Muscle layer of colon (tissue), 2 donors: ENCODE results near the gene SEMA7A.

ENCODE experiments used
- H3K27ac ChIP-seq: one replicate; pipeline ENCODE4 v1.7.0; 2013; ENCODE audit warnings: low read depth, mild to moderate bottlenecking, low read length, moderate library complexity
- H3K27me3 ChIP-seq, 2 donors: one replicate each; pipeline ENCODE4 v1.7.0; 2013; ENCODE audit warnings: low read length in 2 of 2, mild to moderate bottlenecking in 2 of 2; ENCODE audit not compliant: insufficient read depth in 2 of 2, control insufficient read depth in 1 of 2
- H3K36me3 ChIP-seq: one replicate; pipeline ENCODE4 v1.7.0; 2013; ENCODE audit warnings: mild to moderate bottlenecking, low read length; ENCODE audit not compliant: insufficient read depth
- H3K4me1 ChIP-seq: one replicate; pipeline ENCODE4 v1.7.0; 2013; ENCODE audit warnings: mild to moderate bottlenecking, low read length; ENCODE audit not compliant: insufficient read depth
- H3K4me3 ChIP-seq, 2 donors: one replicate each; pipeline ENCODE4 v1.7.0; 2013; ENCODE audit warnings: low read length in 2 of 2, low read depth in 1 of 2, mild to moderate bottlenecking in 1 of 2, moderate library complexity in 1 of 2
- H3K9ac ChIP-seq: one replicate; pipeline ENCODE4 v1.7.0; 2013; ENCODE audit warnings: low read length
- H3K9me3 ChIP-seq: one replicate; pipeline ENCODE4 v1.7.0; 2013; ENCODE audit warnings: mild to moderate bottlenecking, low read length
- donor health status: abdominal sarcoma.
- donor health status: Adenocarcinoma of cecum.

SEMA7A gene

DNA sequence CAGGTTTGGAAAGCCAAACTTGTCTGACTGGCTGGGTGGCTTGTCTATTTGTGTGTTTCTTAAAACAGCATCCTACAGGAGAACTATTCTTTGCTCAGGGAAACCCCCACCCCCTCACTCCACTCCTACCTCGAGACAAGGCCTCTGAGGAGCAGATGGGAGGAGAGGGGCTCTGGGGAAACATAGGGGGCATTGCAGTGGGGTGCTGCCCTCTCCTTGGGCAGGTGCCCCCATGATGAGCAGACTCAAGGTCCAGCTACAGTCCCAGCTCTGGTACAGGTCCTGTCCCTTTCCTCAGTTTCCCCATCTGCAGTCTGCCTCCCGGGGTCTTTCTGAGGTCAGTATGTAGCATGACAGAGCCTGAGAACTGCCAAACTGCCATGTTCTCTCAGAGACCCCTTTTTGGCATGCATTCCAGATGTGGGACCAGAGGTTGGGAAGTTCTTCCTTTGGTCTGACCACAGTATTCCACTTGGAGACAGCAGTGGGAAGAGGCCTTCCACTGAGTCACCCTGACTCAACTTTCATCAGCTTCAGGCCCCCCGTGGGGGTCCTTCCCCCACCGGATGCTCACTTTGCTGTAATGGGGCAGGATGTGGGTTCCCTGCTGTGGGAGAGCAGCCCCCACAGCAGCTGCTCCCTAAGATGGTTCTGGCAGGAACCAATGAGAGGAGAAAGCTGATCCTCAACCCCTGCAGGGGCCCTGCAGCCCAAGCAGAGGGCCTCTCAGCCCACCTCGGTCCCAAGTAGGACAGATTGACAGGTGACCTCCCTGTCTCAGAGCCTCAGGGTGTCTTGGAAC, 34.0 kb downstream of the SEMA7A start:
- H3K4me1 ChIP-seq, result no peaks in the 10 kb centered on the region
- H3K27ac ChIP-seq, result no peak overlapping the region
- peaks cover 0 to 11% of the 10 kb centered on the region in 2 donors for H3K27me3 ChIP-seq

DNA sequence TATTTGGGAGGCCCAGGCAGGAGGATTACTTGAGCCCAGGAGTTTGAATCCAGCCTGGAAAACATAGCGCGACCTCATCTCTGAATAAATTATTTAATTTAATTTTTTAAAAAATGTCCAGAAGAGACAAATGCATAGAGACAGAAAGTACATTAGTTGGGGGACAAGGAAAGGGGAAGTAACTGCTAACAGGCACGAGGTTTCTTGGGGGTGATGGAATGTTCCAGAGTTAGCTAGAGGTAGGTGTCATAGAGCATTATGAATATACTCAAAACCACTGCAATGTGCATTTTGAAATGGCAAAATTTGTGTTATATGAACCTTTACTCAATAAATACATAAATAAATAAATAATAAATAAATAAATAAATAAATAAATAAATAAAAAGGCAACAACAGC, 34.7 kb downstream of the SEMA7A start:
- H3K36me3 ChIP-seq, result no peaks in the 10 kb centered on the region
- H3K27me3 ChIP-seq, result peaks cover 0 to 11% of the 10 kb centered on the region in 2 donors
- no peak overlapping the region for H3K27ac ChIP-seq
- H3K9ac ChIP-seq, result no peak overlapping the region
- no peaks in the 10 kb centered on the region for H3K4me1 ChIP-seq
- H3K4me3 ChIP-seq, result no peak overlapping the region
- H3K9me3 ChIP-seq, result no peaks in the 10 kb centered on the region

More for the DNA sequence above, 34.0 kb downstream of the SEMA7A start:
- no peak overlapping the region for H3K4me3 ChIP-seq
- H3K9ac ChIP-seq, result no peak overlapping the region
- H3K9me3 ChIP-seq, result no peaks in the 10 kb centered on the region
- H3K36me3 ChIP-seq, result no peaks in the 10 kb centered on the region

DNA sequence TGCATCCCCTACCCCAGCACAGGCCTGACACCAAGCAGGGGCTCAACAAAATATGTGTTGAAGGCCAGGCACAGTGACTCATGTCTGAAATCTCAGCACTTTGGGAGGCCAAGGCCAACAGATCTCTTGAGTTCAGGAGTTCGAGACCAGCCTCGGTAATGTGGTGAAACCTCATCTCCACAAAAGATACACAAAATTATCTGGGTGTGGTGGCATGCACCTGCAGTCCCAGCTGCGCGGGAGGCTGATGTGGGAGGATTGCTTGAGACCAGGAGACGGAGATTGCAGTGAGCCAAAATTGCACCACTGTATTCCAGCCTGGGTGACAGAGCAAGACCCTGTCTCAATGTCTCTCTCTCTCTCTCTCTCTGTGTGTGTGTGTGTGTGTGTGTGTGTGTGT, 35.6 kb downstream of the SEMA7A start:
- no peak overlapping the region for H3K9ac ChIP-seq
- no peak overlapping the region for H3K4me3 ChIP-seq
- no peaks in the 10 kb centered on the region for H3K36me3 ChIP-seq
- no peaks in the 10 kb centered on the region for H3K4me1 ChIP-seq
- no peaks in the 10 kb centered on the region for H3K9me3 ChIP-seq
- H3K27ac ChIP-seq, result no peak overlapping the region
- peaks cover 0 to 11% of the 10 kb centered on the region in 2 donors for H3K27me3 ChIP-seq

DNA sequence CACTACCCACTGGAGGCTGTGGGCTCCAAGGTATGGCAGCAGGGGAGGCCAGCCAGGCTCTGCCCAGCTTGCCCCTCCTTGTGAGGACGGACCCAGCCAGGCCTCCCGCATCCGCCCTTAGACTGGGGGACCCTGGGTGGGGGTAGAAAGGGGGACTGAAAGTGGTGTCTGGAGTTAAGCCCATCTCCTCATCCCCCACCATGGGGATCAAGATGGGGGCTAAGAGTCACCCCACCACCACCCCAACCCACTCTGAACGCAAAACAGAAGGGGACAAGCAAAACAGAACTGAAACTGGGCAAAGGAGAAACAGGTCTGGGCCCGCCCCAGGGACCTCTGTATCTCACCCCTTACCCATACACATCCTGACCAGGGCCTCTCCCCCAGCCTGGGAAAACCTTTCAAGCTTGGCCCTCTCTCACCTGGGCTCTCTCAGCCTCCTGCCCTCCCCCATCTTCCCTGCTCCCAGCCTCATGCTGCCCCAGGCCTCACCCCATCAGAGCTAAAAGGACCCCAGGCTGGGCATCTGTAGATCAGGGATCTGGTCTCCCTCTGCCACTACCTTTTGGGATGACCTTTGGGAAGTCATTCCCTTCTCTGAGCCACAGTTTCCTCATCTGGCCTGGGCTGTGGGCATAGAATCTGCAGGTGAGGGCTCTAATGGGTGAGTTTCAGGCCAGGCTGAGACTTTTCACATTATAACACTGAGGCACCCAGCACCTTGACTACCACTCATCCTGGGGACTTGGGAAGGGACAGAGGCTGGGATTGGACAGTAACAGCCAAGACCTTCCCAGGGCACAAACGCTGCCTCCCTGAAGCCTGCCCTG, 36.3 kb downstream of the SEMA7A start:
- no peaks in the 10 kb centered on the region for H3K4me1 ChIP-seq
- no peaks in the 10 kb centered on the region for H3K9me3 ChIP-seq
- H3K9ac ChIP-seq, result no peak overlapping the region
- H3K36me3 ChIP-seq, result no peaks in the 10 kb centered on the region
- H3K27me3 ChIP-seq, result peaks cover 0 to 7% of the 10 kb centered on the region in 2 donors
- H3K27ac ChIP-seq, result no peak overlapping the region
- no peak overlapping the region for H3K4me3 ChIP-seq

DNA sequence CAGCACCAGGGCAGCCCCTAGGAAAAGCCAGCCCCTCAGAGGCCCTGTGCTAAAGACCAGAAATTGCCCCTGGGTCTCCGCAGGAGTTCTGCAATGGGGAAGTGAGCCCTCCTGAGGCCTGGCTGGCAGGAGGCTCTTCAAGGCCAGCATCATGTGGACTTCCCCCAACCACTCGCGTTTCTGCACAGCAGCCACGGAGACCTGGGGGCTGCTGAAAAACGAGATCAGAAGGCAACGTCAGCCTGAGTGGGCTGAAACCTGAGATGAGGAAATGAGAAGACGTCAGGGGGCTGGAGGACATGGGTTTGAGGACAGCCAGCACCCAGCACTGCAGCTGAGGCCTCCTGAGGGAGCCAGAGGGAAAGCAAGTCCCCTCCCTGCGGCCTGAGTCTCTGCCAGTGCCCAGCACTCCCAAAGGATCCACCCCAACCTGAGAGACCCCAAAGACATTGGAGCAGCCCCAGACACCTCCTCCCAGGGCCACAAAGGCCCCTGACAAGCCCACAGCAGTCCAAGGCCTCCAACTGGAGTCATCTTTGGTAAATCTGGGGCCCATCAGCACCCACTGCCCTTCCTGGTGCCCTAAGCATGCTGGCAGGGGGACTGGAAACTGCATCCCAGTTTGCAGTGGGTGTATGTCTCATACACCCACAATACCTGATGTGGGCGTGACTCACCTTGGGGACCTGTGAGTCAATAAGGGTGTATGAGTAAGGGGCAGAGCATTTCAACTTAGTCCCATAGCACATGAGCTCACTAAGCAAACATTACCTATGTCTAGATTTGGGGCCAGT, 37.1 kb downstream of the SEMA7A start:
- H3K9me3 ChIP-seq, result no peaks in the 10 kb centered on the region
- no peak overlapping the region for H3K4me3 ChIP-seq
- no peak overlapping the region for H3K27ac ChIP-seq
- no peaks in the 10 kb centered on the region for H3K36me3 ChIP-seq
- no peaks in the 10 kb centered on the region for H3K4me1 ChIP-seq
- H3K9ac ChIP-seq, result no peak overlapping the region
- H3K27me3 ChIP-seq, result peaks cover 0 to 6% of the 10 kb centered on the region in 2 donors

DNA sequence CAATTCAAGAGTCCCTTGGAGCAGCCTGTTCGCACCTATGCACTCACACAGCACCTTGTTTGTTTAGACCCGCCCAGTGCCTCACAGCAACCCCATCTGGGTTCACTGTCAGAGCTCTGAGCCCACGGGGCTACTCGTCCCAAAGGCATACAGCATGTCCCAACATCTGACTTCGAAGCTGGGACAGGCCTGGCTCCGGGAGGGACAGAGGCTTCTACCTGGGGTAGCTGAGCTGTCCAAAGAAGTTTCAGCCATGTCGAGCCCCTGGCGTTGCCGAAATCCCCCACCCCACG, 37.7 kb downstream of the SEMA7A start:
- Histone ChIP-seq H3K9me3 (no peaks in the 10 kb centered on the region), H3K36me3 (no peaks in the 10 kb centered on the region), H3K9ac (no peak overlapping the region), H3K4me1 (no peaks in the 10 kb centered on the region), H3K27me3 (peaks cover 0 to 2% of the 10 kb centered on the region in 2 donors), H3K27ac (no peak overlapping the region), H3K4me3 (no peak overlapping the region)

DNA sequence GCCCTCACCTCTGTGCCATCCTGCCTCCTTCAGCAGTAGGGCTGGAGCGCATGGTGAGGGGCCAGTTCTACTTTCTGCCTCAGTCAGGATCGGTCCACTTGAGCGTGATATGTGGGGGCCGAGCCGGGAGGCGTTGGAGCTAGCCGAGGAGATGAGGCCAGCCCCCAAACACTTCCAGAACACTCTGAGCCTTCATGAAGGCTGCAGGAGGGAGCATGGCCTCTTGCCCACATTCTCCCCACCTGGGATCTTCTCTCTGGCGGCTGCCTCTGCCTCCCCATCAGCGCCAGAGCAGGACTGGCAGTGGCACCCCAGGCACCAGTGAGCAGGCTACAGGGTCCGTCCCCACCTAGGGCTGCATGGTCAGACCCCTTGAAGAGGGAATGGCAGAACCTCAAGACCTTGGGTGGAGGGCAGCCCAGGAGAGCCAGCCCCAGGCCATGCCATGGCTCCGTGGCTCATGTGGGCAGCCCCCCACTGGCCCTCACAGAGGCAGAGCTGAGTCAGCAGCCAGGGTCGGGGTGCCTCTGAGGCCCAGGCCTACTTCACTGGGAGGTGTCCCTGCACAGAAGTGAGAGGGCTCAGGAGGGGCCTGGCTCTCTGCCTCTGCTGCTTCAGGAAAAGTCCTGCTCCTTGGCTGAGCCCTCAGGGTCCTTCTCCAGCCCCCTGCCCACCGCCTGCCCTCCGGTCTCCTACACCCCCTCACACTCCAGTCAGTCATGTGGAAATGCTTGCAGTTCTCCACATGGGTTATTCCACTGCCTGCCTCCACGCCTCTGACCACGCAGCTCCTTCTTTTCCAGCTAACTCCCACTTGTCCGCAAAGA, 38.2 kb downstream of the SEMA7A start:
- Histone ChIP-seq H3K4me3 (no peak overlapping the region), H3K27ac (no peak overlapping the region), H3K4me1 (no peaks in the 10 kb centered on the region), H3K9me3 (no peaks in the 10 kb centered on the region), H3K27me3 (no peaks in the 10 kb centered on the region), H3K36me3 (no peaks in the 10 kb centered on the region), H3K9ac (no peak overlapping the region)

DNA sequence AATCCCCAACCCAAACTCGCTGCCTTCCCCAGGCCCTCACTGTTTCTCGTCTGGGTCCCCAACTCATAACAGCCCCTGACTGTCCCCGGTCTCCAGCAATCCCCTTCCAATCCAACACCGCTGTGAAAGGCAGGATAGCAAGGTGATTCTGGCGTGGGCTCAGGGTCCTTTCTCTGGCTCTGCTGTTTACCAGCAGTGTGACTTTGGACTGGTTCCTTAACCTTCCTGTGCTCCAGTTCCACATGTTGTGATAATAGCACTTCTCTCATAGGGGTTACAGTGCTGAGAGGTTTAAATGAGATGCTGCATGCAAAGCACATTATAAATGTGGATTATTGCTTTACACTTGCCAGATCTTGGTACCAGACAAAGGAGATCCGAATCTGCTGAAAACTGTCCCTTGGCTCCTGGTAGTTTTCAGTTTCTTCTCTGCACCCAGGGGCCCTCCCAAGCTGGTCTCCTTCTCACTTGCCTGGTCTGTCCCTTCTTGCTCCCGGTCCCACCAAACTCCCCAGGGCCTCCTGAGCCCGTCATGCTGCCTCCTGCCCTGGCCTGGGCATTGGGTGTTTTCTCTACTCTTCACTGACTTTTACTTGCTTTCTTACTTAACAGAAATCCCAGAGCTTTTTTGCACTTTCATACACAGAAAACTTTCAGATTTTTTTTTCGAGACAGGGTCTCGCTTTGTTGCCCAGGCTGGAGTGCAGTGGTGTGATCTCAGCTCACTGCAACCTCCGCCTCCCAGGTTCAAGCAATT, 39.5 kb downstream of the SEMA7A start:
- Histone ChIP-seq H3K27me3 (no peaks in the 10 kb centered on the region), H3K36me3 (no peaks in the 10 kb centered on the region), H3K4me1 (no peaks in the 10 kb centered on the region), H3K27ac (no peak overlapping the region), H3K4me3 (no peak overlapping the region), H3K9ac (no peak overlapping the region), H3K9me3 (no peaks in the 10 kb centered on the region)

DNA sequence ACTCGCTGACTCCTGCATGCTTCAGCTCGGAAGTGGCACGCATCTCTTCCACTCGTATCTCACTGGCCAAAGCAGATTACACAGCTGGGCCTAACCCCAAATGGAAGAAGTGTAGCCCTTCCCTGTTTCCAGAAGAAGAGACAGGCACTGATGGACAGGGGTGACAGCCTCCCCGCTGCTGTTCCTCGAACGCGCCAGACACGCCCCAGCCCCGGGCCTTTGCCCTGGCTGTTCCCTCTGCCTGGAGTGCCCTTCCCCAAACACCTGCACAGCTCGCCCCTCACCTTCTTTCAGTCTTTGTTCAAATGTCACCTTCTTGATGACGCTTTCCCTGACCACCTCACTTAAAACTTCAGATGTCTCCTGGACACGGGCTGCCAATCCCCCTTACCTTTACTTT, 40.3 kb downstream of the SEMA7A start:
- Histone ChIP-seq H3K4me3 (no peak overlapping the region), H3K9me3 (no peaks in the 10 kb centered on the region), H3K4me1 (no peaks in the 10 kb centered on the region), H3K36me3 (no peaks in the 10 kb centered on the region), H3K27ac (no peak overlapping the region), H3K9ac (no peak overlapping the region), H3K27me3 (no peaks in the 10 kb centered on the region)

DNA sequence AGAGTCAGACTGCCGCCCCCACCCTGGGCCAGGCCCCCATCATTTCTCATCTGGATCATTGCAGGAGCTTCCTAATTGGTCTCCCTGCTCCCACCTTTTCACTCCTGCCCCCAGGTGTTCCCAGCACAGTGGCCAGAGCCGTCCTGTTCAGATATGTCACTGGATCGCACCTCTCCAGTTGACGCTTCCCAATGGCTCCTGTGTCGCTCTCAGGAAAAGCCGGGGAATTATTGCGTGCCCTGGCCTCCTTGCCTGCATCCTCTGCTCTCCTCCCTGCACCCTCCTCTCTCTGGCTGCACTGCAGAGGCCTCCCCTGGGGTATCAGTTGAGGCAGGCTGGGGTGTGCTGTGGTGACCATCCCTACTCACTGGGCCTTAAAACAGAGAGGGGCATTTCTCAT, 40.9 kb downstream of the SEMA7A start:
- no peak overlapping the region for H3K27ac ChIP-seq
- H3K4me3 ChIP-seq, result no peak overlapping the region
- no peaks in the 10 kb centered on the region for H3K36me3 ChIP-seq
- no peaks in the 10 kb centered on the region for H3K27me3 ChIP-seq
- no peak overlapping the region for H3K9ac ChIP-seq
- H3K9me3 ChIP-seq, result no peaks in the 10 kb centered on the region
- no peaks in the 10 kb centered on the region for H3K4me1 ChIP-seq
